Fibroblast of skin of right biceps (primary cell): Measurements from ENCODE around the gene XPOT.
A peak's percentile ranks its signal among the peaks of the same experiment; 100 is the strongest.
"Not testable (repeated sequence)": the region's sequence is repeated elsewhere in the genome, so short reads cannot be mapped to it uniquely, and the experiment has no call there.

Experiments
- DNase-seq: peaks from one replicate; pipeline ENCODE4 v3.0.0-alpha.2; 2013

Gene XPOT, protein sequence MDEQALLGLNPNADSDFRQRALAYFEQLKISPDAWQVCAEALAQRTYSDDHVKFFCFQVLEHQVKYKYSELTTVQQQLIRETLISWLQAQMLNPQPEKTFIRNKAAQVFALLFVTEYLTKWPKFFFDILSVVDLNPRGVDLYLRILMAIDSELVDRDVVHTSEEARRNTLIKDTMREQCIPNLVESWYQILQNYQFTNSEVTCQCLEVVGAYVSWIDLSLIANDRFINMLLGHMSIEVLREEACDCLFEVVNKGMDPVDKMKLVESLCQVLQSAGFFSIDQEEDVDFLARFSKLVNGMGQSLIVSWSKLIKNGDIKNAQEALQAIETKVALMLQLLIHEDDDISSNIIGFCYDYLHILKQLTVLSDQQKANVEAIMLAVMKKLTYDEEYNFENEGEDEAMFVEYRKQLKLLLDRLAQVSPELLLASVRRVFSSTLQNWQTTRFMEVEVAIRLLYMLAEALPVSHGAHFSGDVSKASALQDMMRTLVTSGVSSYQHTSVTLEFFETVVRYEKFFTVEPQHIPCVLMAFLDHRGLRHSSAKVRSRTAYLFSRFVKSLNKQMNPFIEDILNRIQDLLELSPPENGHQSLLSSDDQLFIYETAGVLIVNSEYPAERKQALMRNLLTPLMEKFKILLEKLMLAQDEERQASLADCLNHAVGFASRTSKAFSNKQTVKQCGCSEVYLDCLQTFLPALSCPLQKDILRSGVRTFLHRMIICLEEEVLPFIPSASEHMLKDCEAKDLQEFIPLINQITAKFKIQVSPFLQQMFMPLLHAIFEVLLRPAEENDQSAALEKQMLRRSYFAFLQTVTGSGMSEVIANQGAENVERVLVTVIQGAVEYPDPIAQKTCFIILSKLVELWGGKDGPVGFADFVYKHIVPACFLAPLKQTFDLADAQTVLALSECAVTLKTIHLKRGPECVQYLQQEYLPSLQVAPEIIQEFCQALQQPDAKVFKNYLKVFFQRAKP

DNA sequence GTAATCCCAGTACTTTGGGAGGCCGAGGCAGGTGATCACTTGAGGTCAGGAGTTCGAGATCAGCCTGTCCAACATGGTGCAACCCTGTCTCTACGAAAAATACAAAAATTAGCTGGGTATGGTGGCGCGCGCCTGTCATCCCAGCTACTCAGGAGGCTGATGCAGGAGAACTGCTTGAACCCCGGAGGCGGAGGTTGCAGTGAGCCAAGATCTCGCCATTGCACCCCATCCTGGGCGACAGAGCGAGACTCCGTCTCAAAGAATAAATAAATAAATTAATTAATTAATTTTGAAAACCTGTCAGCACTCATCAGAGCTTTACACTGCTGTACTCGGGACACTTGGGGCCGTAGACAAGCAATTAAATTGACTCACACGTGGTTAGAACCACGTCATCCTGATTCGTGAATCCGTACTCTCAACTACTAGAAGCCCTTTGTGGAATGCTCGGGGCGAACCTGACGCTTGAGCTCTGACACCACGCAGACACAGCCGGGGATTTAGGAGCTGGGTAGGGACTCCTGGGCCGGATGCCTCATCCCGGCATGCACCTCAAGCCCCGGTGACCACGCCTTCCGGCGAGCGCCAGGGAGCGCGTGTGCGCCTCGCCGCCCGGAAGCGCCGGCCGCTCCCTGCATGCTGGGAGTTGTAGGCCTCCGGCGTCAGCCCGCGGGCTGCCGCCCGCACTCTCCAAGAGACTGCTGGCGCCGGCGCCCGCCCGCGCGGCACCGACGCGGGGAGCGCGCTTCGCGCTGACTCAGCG, at the start of gene XPOT:
Gene XPOT, plus strand, starts transcription at position 686 of the 763 bp plus-strand sequence. CDS start 5,644 bp downstream, outside the sequence.
- DNase-seq = peak; percentile 99

- DNase-seq = not testable (repeated sequence)
Observed at GRCh38 chr12:64356209-64356608, 48.0 kb upstream of the XPOT start.

DNA sequence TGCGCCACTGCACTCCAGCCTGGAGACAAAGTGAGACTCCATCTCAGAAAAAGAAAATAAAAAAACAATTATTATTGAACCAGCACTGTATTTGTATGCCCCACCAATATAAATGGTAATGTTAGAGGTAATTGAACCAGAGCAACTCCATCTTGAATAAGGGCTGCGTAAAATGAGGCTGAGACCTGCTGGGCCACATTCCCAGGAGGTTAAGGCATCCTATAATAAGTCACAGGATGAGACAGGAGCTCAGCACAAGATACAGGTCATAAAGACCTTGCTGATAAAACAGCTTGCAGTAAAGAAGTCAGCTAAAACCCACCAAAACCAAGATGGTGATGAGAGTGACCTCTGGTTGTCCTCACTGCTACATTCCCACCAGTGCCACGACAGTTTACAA, 43.0 kb upstream of the XPOT start:
- DNase-seq = not testable (repeated sequence)

- DNase-seq = no peak
Observed at GRCh38 chr12:64362721-64363305, 41.4 kb upstream of the XPOT start.

- no peak for DNase-seq
Observed at GRCh38 chr12:64383675-64384074, 20.5 kb upstream of the XPOT start.

DNA sequence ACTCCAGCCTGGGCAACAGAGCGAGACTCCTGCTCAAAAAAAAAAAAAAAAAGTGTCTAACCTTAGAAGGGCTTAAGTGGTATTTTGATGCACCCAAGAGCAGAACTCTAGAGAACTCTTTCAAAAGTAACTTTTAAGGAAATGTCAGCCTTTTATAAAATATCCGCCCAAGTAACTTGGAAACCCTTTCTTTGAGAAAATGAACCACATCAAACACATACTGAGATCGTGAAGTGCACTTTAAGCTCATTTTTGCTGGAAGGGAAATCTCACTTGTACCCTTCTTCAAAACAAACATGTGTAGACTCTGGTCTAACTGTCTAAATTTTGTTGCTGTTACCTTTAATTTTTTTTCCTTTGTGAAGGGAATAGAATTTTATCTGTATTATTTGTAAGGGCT, 19.2 kb upstream of the XPOT start:
- DNase-seq = no peak

GRCh38 chr12:64385468-64385867, 18.7 kb upstream of the XPOT start:
- DNase-seq = peak; percentile 58

DNA sequence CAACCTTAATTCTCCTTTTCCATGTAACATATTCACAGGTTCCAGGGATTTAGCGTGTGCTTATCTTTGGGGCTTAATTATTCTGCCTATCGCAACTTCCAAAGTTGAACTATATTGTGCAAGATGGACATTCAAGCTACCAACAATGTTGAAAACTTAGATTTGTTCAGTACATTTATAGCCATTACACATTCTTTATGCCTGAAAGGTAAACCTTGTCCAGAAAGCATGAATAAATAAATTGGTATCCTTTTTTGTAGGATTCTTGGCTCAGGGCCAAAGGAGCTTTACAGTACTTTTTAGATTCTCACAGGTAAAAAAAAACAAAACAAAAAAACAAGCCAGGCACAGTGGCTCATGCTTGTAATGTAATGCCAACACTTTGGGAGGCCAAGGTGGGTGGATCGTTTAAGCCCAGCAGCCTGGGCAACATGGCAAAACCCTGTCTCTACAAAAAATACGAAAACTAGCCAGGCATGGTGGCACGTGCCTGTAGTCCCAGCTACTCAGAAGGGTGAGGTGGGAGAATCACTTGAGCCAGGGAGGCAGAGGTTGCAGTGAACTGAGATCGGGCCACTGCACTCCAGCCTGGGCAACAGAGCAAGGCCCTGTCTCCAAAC, 16.9 kb upstream of the XPOT start:
- DNase-seq = no peak

GRCh38 chr12:64389154-64389553, 15.0 kb upstream of the XPOT start:
- no peak for DNase-seq

DNA sequence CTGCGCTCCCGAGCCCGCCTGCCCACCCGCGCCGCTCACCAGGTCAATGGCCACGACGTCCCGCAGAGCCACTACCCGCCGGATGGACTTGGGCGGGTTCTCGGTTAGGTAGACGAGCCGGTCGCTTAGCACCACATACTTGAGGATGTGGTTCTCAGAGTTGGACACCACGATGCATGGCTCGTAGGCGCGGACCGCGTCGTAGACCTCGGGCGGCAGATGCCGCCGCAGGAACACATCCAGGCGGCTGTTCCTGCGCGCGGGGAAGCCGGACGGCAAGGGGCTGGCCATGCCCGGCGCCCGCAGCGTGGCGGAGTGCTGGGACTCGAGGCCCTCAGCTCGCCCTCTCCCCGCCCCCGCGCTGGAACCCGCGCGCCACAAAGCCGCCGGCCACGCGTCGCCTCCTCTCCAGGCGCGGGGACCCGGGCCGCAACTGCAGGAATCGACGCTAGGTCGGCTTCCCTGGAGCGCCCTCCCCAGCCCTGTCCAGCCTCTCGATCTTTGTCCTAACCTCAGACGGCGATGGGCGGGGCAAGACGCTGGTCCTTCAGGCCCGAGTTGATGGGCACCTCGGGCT, 13.8 kb upstream of the XPOT start, which contains the start of gene C12orf56:
Gene C12orf56, minus strand, starts transcription at position 484 of the 577 bp plus-strand sequence. Its CDS starts 193 bp downstream, at position 291.
- peak; percentile 37 for DNase-seq

GRCh38 chr12:64392221-64392620, 12.0 kb upstream of the XPOT start:
- DNase-seq = peak; percentile 36

- DNase-seq = no peak
Observed at GRCh38 chr12:64395739-64396138, 8.5 kb upstream of the XPOT start.

DNA sequence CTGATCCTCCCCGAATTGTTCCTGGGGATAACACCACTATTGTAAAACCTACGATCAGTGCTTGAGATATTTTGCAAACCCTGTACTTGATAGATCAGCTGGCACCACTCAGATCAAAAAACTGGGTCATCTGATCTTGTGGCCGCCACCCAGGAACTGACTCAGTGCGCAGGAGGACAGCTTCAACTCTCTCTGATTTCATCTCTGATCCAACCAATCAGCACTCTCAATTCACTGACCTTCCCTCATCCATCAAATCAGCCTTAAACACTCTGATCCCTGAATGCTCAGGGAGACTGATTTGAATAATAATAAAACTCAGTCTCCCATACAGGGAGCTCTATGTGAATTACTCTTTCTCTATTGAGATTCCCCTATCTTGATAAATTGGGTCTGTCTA, 4.2 kb upstream of the XPOT start:
- peak; percentile 36 for DNase-seq

- no peak for DNase-seq
Observed at GRCh38 chr12:64402181-64402580, 2.0 kb upstream of the XPOT start.

GRCh38 chr12:64404470-64405256, 471 bp downstream of the XPOT start:
- DNase-seq = peak; percentile 96

- DNase-seq = no peak
Observed at GRCh38 chr12:64407342-64408223, 3.4 kb downstream of the XPOT start.

DNA sequence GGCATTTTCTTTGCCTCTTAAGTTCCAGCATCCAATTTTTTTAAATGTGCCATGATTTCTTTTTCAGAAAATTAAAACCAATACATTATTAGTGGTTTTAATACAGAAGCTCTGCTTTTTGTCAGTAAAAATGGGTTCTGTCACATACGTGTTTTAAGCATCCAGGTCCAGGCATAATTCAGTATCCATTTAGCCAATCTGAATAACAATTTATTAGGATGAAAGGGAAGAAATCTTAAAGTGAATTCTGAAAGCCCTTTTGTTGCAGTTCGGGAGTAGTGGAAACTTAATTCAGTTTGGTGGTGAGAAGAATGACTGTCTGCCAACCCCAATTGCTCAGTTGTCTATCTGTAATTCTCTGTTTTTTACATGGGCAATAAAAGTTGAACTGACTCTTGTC, 7.2 kb downstream of the XPOT start:
- no peak for DNase-seq

DNA sequence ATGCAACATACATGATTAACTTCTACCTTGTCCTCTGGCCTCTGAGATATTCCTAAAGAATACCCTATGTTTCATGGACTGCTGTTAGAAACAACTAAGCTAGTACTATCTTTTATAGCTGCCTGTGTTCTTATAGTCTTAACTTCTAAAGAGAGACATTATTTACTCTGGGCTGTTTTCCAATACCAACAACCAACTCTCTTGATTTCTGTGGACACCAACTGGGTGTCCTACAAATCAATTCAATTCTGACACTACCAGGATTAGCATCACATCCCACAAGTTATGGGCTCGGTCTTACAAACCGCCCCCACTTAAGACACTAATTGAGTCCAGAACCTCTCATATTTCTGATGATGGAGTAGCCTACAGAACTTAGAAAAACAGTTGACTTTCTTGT, 8.3 kb downstream of the XPOT start:
- peak; percentile 44 for DNase-seq

- DNase-seq = no peak
Observed at GRCh38 chr12:64413884-64414283, 9.7 kb downstream of the XPOT start.

GRCh38 chr12:64418209-64418608, 14.0 kb downstream of the XPOT start:
- DNase-seq = no peak
